ENCODE data around the gene TENM3. TPM values are rescaled to one million over a fixed set of nuclear protein-coding genes. Genes with fewer than 3 reads are reported as not detected.
"Not testable (repeated sequence)": the region's sequence is repeated elsewhere in the genome, so short reads cannot be mapped to it uniquely, and the experiment has no call there.

Gene TENM3
- total RNA-seq (2021), result 58.1 to 71.0 TPM (median 59.7 TPM) in 3 replicates
- Bru-seq, nascent RNA, result percentile 81 among the genes with signal in this experiment
- long read RNA-seq, experiment 1, partial matches to known transcripts, result 99 of 158 reads
- long read RNA-seq, experiment 1, other reads (novel, unspliced or antisense), result 59 of 158 reads
- long read RNA-seq, experiment 2, partial matches to known transcripts, result 48 of 58 reads
- long read RNA-seq, experiment 2, other reads (novel, unspliced or antisense), result 10 of 58 reads
- long read RNA-seq, experiment 3, partial matches to known transcripts, result 1 of 4 reads
- long read RNA-seq, experiment 3, other reads (novel, unspliced or antisense), result 3 of 4 reads

DNA sequence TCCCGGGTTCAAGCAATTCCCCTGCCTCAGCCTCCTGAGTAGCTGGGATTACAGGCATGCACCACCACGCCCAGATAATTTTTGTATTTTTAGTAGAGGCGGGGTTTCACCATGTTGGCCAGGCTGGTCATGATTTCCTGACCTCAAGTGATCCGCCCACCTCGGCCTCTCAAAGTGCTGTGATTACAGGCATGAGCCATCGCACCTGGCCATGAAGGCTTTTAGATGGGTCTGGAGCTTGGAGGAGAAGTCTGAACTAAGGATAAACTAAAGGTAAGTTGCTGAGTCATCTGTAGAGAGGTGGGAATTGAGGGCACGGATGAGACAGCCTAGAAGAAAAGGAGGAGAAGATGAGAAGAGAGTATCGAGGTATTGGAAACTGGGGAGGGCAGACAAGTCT is at the start of gene TENM3:
TENM3 (plus strand) TSS at position 199 of the 400 bp plus-strand sequence. CDS start 80,619 bp downstream, outside the sequence.
- CTCF ChIA-PET; ATAC-seq; DNase-seq (ENCODE audit: low spot score); H3K27me3 Mint-ChIP-seq (ENCODE audit: low read depth); H3K4me3 Mint-ChIP-seq; POLR2A ChIA-PET; H3K36me3 Mint-ChIP-seq; H3K9me3 Mint-ChIP-seq: not testable (repeated sequence)
- Mint-ChIP-seq H3K4me1 (peaks cover 53% of the 10 kb centered on the region), H3K27ac (peak within 1 kb of the TSS; percentile 57)

DNA sequence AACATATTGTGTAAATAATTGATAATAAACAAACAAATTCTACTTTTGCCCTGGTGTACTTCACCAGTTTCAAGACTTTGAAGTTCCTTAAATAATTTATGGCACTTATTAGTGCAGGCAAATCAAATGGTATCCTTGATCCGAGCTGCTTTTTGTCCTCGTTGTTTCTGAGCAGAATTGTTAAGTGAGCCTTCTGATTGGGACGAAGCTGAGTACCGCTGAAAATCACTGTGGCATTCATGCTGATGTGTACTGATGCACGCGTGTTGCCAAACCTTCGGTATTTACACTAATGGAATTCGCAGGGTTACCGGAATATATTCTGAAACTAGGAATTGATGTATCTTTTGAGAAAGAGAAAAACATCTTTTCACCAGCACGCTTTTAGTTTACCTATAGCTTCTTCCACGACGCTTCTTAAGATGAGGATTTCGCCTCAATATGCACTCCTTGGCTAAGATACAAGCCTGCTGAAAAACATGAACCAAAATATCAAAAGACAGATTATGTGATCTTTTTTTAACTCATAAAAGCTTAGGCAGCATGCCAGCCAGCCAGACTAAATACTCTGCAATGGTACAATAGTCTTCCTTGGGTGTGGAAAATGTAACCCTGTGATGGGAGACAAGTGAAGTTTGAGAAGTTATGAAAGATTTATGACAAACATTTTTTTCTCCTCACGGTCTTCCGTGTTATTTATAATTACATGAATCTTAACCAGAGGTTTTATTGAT is 48.9 kb upstream of the TENM3 start:
- no peak for ATAC-seq
- CTCF ChIA-PET, result no interaction called here
- POLR2A ChIA-PET, result no interaction called here
- Mint-ChIP-seq H3K4me1 (peaks cover 40% of the 10 kb centered on the region), H3K9me3 (no peaks in the 10 kb centered on the region), H3K27me3 (ENCODE audit: low read depth) (no peaks in the 10 kb centered on the region), H3K36me3 (no peaks in the 10 kb centered on the region), H3K27ac (no peak overlapping the region), H3K4me3 (no peak overlapping the region)
- DNase-seq (ENCODE audit: low spot score), result no peak
- TF ChIP-seq ZNF138 (CRISPR knock-in tag; conservative IDR thresholded peaks at IDR 0.05) (no peak), PRRX2 (CRISPR knock-in tag; IDR thresholded peaks at IDR 0.05) (no peak), ZNF232 (CRISPR knock-in tag; IDR thresholded peaks at IDR 0.05) (no peak), JAZF1 (CRISPR knock-in tag; IDR thresholded peaks at IDR 0.05) (no peak), RORB (CRISPR knock-in tag; IDR thresholded peaks at IDR 0.05) (no peak), ELF4 (CRISPR knock-in tag; IDR thresholded peaks at IDR 0.05; ENCODE audit: low read depth) (no peak), CREB1 (CRISPR knock-in tag; IDR thresholded peaks at IDR 0.05) (no peak), ZNF671 (CRISPR knock-in tag; IDR thresholded peaks at IDR 0.05) (no peak), CREM (CRISPR knock-in tag; IDR thresholded peaks at IDR 0.05) (no peak), JUN (CRISPR knock-in tag; IDR thresholded peaks at IDR 0.05) (no peak)
- TF ChIP-seq, protein P1, sequence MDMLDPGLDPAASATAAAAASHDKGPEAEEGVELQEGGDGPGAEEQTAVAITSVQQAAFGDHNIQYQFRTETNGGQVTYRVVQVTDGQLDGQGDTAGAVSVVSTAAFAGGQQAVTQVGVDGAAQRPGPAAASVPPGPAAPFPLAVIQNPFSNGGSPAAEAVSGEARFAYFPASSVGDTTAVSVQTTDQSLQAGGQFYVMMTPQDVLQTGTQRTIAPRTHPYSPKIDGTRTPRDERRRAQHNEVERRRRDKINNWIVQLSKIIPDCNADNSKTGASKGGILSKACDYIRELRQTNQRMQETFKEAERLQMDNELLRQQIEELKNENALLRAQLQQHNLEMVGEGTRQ (CRISPR knock-in tag; IDR thresholded peaks at IDR 0.05), result no peak
- TF ChIP-seq, protein P2, sequence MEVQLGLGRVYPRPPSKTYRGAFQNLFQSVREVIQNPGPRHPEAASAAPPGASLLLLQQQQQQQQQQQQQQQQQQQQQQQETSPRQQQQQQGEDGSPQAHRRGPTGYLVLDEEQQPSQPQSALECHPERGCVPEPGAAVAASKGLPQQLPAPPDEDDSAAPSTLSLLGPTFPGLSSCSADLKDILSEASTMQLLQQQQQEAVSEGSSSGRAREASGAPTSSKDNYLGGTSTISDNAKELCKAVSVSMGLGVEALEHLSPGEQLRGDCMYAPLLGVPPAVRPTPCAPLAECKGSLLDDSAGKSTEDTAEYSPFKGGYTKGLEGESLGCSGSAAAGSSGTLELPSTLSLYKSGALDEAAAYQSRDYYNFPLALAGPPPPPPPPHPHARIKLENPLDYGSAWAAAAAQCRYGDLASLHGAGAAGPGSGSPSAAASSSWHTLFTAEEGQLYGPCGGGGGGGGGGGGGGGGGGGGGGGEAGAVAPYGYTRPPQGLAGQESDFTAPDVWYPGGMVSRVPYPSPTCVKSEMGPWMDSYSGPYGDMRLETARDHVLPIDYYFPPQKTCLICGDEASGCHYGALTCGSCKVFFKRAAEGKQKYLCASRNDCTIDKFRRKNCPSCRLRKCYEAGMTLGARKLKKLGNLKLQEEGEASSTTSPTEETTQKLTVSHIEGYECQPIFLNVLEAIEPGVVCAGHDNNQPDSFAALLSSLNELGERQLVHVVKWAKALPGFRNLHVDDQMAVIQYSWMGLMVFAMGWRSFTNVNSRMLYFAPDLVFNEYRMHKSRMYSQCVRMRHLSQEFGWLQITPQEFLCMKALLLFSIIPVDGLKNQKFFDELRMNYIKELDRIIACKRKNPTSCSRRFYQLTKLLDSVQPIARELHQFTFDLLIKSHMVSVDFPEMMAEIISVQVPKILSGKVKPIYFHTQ (CRISPR knock-in tag; IDR thresholded peaks at IDR 0.05), result no peak
- TF ChIP-seq, protein P3, sequence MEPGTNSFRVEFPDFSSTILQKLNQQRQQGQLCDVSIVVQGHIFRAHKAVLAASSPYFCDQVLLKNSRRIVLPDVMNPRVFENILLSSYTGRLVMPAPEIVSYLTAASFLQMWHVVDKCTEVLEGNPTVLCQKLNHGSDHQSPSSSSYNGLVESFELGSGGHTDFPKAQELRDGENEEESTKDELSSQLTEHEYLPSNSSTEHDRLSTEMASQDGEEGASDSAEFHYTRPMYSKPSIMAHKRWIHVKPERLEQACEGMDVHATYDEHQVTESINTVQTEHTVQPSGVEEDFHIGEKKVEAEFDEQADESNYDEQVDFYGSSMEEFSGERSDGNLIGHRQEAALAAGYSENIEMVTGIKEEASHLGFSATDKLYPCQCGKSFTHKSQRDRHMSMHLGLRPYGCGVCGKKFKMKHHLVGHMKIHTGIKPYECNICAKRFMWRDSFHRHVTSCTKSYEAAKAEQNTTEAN (CRISPR knock-in tag; IDR thresholded peaks at IDR 0.05), result no peak
- TF ChIP-seq, protein P4, sequence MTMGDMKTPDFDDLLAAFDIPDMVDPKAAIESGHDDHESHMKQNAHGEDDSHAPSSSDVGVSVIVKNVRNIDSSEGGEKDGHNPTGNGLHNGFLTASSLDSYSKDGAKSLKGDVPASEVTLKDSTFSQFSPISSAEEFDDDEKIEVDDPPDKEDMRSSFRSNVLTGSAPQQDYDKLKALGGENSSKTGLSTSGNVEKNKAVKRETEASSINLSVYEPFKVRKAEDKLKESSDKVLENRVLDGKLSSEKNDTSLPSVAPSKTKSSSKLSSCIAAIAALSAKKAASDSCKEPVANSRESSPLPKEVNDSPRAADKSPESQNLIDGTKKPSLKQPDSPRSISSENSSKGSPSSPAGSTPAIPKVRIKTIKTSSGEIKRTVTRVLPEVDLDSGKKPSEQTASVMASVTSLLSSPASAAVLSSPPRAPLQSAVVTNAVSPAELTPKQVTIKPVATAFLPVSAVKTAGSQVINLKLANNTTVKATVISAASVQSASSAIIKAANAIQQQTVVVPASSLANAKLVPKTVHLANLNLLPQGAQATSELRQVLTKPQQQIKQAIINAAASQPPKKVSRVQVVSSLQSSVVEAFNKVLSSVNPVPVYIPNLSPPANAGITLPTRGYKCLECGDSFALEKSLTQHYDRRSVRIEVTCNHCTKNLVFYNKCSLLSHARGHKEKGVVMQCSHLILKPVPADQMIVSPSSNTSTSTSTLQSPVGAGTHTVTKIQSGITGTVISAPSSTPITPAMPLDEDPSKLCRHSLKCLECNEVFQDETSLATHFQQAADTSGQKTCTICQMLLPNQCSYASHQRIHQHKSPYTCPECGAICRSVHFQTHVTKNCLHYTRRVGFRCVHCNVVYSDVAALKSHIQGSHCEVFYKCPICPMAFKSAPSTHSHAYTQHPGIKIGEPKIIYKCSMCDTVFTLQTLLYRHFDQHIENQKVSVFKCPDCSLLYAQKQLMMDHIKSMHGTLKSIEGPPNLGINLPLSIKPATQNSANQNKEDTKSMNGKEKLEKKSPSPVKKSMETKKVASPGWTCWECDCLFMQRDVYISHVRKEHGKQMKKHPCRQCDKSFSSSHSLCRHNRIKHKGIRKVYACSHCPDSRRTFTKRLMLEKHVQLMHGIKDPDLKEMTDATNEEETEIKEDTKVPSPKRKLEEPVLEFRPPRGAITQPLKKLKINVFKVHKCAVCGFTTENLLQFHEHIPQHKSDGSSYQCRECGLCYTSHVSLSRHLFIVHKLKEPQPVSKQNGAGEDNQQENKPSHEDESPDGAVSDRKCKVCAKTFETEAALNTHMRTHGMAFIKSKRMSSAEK (CRISPR knock-in tag; IDR thresholded peaks at IDR 0.05; ENCODE audit: borderline replicate concordance), result no peak
- TF ChIP-seq, protein P5, sequence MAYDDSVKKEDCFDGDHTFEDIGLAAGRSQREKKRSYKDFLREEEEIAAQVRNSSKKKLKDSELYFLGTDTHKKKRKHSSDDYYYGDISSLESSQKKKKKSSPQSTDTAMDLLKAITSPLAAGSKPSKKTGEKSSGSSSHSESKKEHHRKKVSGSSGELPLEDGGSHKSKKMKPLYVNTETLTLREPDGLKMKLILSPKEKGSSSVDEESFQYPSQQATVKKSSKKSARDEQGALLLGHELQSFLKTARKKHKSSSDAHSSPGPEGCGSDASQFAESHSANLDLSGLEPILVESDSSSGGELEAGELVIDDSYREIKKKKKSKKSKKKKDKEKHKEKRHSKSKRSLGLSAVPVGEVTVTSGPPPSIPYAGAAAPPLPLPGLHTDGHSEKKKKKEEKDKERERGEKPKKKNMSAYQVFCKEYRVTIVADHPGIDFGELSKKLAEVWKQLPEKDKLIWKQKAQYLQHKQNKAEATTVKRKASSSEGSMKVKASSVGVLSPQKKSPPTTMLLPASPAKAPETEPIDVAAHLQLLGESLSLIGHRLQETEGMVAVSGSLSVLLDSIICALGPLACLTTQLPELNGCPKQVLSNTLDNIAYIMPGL (CRISPR knock-in tag; IDR thresholded peaks at IDR 0.05), result no peak
- TF ChIP-seq, protein P6, sequence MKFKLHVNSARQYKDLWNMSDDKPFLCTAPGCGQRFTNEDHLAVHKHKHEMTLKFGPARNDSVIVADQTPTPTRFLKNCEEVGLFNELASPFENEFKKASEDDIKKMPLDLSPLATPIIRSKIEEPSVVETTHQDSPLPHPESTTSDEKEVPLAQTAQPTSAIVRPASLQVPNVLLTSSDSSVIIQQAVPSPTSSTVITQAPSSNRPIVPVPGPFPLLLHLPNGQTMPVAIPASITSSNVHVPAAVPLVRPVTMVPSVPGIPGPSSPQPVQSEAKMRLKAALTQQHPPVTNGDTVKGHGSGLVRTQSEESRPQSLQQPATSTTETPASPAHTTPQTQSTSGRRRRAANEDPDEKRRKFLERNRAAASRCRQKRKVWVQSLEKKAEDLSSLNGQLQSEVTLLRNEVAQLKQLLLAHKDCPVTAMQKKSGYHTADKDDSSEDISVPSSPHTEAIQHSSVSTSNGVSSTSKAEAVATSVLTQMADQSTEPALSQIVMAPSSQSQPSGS (CRISPR knock-in tag; IDR thresholded peaks at IDR 0.05; ENCODE audit: borderline replicate concordance, low read depth), result no peak
